ENCODE measurements around the gene PLCB1.

GRCh38 chr20:8375898-8376297 lies 243.8 kb downstream of the PLCB1 start:
- TF ChIP-seq, protein P1, sequence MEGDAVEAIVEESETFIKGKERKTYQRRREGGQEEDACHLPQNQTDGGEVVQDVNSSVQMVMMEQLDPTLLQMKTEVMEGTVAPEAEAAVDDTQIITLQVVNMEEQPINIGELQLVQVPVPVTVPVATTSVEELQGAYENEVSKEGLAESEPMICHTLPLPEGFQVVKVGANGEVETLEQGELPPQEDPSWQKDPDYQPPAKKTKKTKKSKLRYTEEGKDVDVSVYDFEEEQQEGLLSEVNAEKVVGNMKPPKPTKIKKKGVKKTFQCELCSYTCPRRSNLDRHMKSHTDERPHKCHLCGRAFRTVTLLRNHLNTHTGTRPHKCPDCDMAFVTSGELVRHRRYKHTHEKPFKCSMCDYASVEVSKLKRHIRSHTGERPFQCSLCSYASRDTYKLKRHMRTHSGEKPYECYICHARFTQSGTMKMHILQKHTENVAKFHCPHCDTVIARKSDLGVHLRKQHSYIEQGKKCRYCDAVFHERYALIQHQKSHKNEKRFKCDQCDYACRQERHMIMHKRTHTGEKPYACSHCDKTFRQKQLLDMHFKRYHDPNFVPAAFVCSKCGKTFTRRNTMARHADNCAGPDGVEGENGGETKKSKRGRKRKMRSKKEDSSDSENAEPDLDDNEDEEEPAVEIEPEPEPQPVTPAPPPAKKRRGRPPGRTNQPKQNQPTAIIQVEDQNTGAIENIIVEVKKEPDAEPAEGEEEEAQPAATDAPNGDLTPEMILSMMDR (conservative IDR thresholded peaks at IDR 0.05 in 1 of 2, IDR thresholded peaks at IDR 0.05 in 1 of 2; ENCODE audit: low read depth in 1 of 2, low read length in 2 of 2), result no peak
- TF ChIP-seq EZH2 (IDR thresholded peaks at IDR 0.05; ENCODE audit: low read length, missing control alignments), result no peak
